IPS DF 6.9 (cell line): ENCODE data around the gene TFDP3.

Experiments
- DNase-seq: peaks from one replicate; pipeline ENCODE4 v3.0.0-alpha.2; 2013; ENCODE audit warnings: low read depth, low spot score
- H3K27ac ChIP-seq: one replicate; pipeline ENCODE4 v1.5.1; 2013; ENCODE audit warnings: low read length, control low read depth
- H3K27me3 ChIP-seq: 2 replicates; pipeline ENCODE4 v1.6.1; 2013; ENCODE audit warnings: mild to moderate bottlenecking, low read length; ENCODE audit not compliant: control insufficient read depth, insufficient read depth
- H3K36me3 ChIP-seq: 2 replicates; pipeline ENCODE4 v1.6.1; 2013; ENCODE audit warnings: low read length; ENCODE audit not compliant: control insufficient read depth, insufficient read depth
- H3K4me1 ChIP-seq: 2 replicates; pipeline ENCODE4 v1.6.1; 2013; ENCODE audit warnings: low read length; ENCODE audit not compliant: control insufficient read depth, insufficient read depth
- H3K4me3 ChIP-seq: 2 replicates; pipeline ENCODE4 v1.5.1; 2013; ENCODE audit warnings: mild to moderate bottlenecking, low read length
- H3K9me3 ChIP-seq: 2 replicates; pipeline ENCODE4 v1.6.1; 2013; ENCODE audit warnings: low read length, inconsistent platforms; ENCODE audit not compliant: control insufficient read depth, insufficient read depth
- WGBS: extraction: QIAGEN DNeasy Blood & Tissue Kit; methylation state at CpG from one replicate; pipeline ENCODE4 v1.1.7; 2013; ENCODE audit warnings: mixed read lengths, missing lambda C conversion rate; ENCODE audit not compliant: insufficient read length, insufficient coverage; 5-methylcytosine and 5-hydroxymethylcytosine counted together

The TFDP3 gene

GRCh38 chrX:133188631-133189030 lies 29.5 kb downstream of the TFDP3 start:
- Histone ChIP-seq H3K9me3 (no peaks in the 10 kb centered on the region), H3K4me3 (no peak overlapping the region), H3K27ac (no peak overlapping the region), H3K27me3 (no peaks in the 10 kb centered on the region), H3K36me3 (no peaks in the 10 kb centered on the region), H3K4me1 (no peaks in the 10 kb centered on the region)
- no peak for DNase-seq
- WGBS: no CpG with 5 or more reads among the region's 3 CpGs

- DNase-seq: no peak
- no peaks in the 10 kb centered on the region for H3K4me1 ChIP-seq
- H3K4me3 ChIP-seq: no peak overlapping the region
- WGBS: 100% methylated on average over 1 of the region's 2 CpGs
- H3K9me3 ChIP-seq: no peaks in the 10 kb centered on the region
- H3K36me3 ChIP-seq: no peaks in the 10 kb centered on the region
- H3K27me3 ChIP-seq: no peaks in the 10 kb centered on the region
- H3K27ac ChIP-seq: no peak overlapping the region
Observed at GRCh38 chrX:133185938-133186337, 32.2 kb downstream of the TFDP3 start.

GRCh38 chrX:133185119-133185518 lies 33.0 kb downstream of the TFDP3 start:
- Histone ChIP-seq H3K27me3 (no peaks in the 10 kb centered on the region), H3K4me3 (no peak overlapping the region), H3K4me1 (no peaks in the 10 kb centered on the region), H3K27ac (no peak overlapping the region), H3K9me3 (no peaks in the 10 kb centered on the region), H3K36me3 (no peaks in the 10 kb centered on the region)
- DNase-seq: no peak
- WGBS: no CpG with 5 or more reads among the region's 4 CpGs

GRCh38 chrX:133183806-133184205 lies 34.3 kb downstream of the TFDP3 start:
- Histone ChIP-seq H3K4me1 (no peaks in the 10 kb centered on the region), H3K4me3 (no peak overlapping the region), H3K9me3 (no peaks in the 10 kb centered on the region), H3K36me3 (no peaks in the 10 kb centered on the region), H3K27me3 (no peaks in the 10 kb centered on the region), H3K27ac (no peak overlapping the region)
- DNase-seq: no peak
- WGBS: no CpG with 5 or more reads among the region's 2 CpGs

GRCh38 chrX:133179500-133179899 lies 38.7 kb downstream of the TFDP3 start:
- Histone ChIP-seq H3K9me3 (no peaks in the 10 kb centered on the region), H3K4me3 (no peak overlapping the region), H3K27ac (no peak overlapping the region), H3K4me1 (no peaks in the 10 kb centered on the region), H3K27me3 (no peaks in the 10 kb centered on the region), H3K36me3 (no peaks in the 10 kb centered on the region)
- WGBS: no CpG with 5 or more reads among the region's 3 CpGs
- DNase-seq: no peak

- Histone ChIP-seq H3K9me3 (no peaks in the 10 kb centered on the region), H3K4me1 (no peaks in the 10 kb centered on the region), H3K27ac (no peak overlapping the region), H3K27me3 (no peaks in the 10 kb centered on the region), H3K4me3 (no peak overlapping the region), H3K36me3 (no peaks in the 10 kb centered on the region)
- WGBS: no CpG with 5 or more reads among the region's 2 CpGs
- DNase-seq: no peak
Observed at GRCh38 chrX:133177202-133177601, 41.0 kb downstream of the TFDP3 start.

- H3K4me1 ChIP-seq: no peaks in the 10 kb centered on the region
- no peaks in the 10 kb centered on the region for H3K36me3 ChIP-seq
- no peak overlapping the region for H3K27ac ChIP-seq
- no peaks in the 10 kb centered on the region for H3K9me3 ChIP-seq
- no peak overlapping the region for H3K4me3 ChIP-seq
- DNase-seq: no peak
- no CpG with 5 or more reads among the region's 2 CpGs for WGBS
- no peaks in the 10 kb centered on the region for H3K27me3 ChIP-seq
Observed at GRCh38 chrX:133175605-133176004, 42.5 kb downstream of the TFDP3 start.

GRCh38 chrX:133175162-133175561 lies 43.0 kb downstream of the TFDP3 start:
- no CpG with 5 or more reads among the region's 2 CpGs for WGBS
- DNase-seq: no peak
- Histone ChIP-seq H3K4me1 (no peaks in the 10 kb centered on the region), H3K9me3 (no peaks in the 10 kb centered on the region), H3K4me3 (no peak overlapping the region), H3K36me3 (no peaks in the 10 kb centered on the region), H3K27ac (no peak overlapping the region), H3K27me3 (no peaks in the 10 kb centered on the region)

- Histone ChIP-seq H3K4me3 (no peak overlapping the region), H3K27me3 (no peaks in the 10 kb centered on the region), H3K27ac (no peak overlapping the region), H3K36me3 (no peaks in the 10 kb centered on the region), H3K4me1 (no peaks in the 10 kb centered on the region), H3K9me3 (no peaks in the 10 kb centered on the region)
- WGBS: no CpG with 5 or more reads among the region's 1 CpG
- no peak for DNase-seq
Observed at GRCh38 chrX:133171962-133172708, 46.0 kb downstream of the TFDP3 start.
